Stimulated activated naive B cell treated with anti-CD40 and anti-IgM and Interleukin-4, amounts not matched to agents 10 μg/mL and 1 μg/mL and 100 μg/mL, for 72 hours (primary cell): ENCODE measurements around the gene CACNA2D1.

Source experiments
- ATAC-seq, 2 donors: fragments of 150-1000 bp; cut with Tn5 transposase; replicated peaks; 2 replicates each; pipeline ENCODE4 v1.10.0; 2021; ENCODE audit warnings: moderate library complexity in 1 of 2
- DNase-seq: peaks from one replicate; pipeline ENCODE4 v3.0.0; 2021
- H3K27ac Mint-ChIP-seq: one replicate; pipeline ENCODE4 v1.8.0; 2022; ENCODE audit warnings: mild to moderate bottlenecking, mixed read lengths
- H3K27me3 Mint-ChIP-seq, 2 donors: one replicate each; pipeline ENCODE4 v1.8.0; 2022; ENCODE audit warnings: mixed read lengths in 2 of 2
- H3K36me3 Mint-ChIP-seq, 2 donors: one replicate each; pipeline ENCODE4 v1.8.0; 2022; ENCODE audit warnings: mixed read lengths in 2 of 2, mild to moderate bottlenecking in 1 of 2
- H3K4me1 Mint-ChIP-seq, 2 donors: one replicate each; pipeline ENCODE4 v1.8.0; 2022; ENCODE audit warnings: mixed read lengths in 2 of 2, mild to moderate bottlenecking in 1 of 2
- H3K4me3 Mint-ChIP-seq, 2 donors: one replicate each; pipeline ENCODE4 v1.8.0; 2022; ENCODE audit warnings: mild to moderate bottlenecking in 2 of 2, mixed read lengths in 2 of 2, moderate library complexity in 1 of 2
- H3K9me3 Mint-ChIP-seq, 2 donors: one replicate each; pipeline ENCODE4 v1.8.0; 2022; ENCODE audit warnings: mixed read lengths in 2 of 2, mild to moderate bottlenecking in 1 of 2

The CACNA2D1 gene

DNA sequence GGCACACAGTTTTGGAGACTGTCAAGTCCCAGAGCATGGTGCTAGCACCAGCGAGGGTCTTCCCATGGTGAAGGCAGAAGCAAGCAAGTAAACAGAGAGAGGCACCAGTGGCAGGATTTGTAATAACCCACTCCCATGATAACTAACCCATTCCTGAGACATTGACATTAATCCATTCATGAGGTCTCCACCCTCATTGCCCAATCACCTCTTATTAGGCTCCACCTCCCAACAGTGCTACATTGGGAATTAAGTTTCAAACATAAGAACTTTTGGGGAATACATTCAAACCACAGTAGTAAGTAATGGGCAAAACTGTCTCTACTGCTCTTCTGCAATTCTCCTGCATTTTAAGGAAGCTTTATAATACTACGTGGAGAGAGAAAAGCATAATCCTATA lies 193.6 kb downstream of the CACNA2D1 start:
- ATAC-seq (no peak), DNase-seq (no peak)
- Mint-ChIP-seq H3K4me3 (no peak overlapping the region), H3K27ac (no peak overlapping the region), H3K4me1 (no peaks in the 10 kb centered on the region), H3K36me3 (no peaks in the 10 kb centered on the region), H3K27me3 (no peaks in the 10 kb centered on the region), H3K9me3 (no peaks in the 10 kb centered on the region)

- DNase-seq, result no peak
- Mint-ChIP-seq H3K4me1 (no peaks in the 10 kb centered on the region), H3K27ac (no peak overlapping the region), H3K27me3 (no peaks in the 10 kb centered on the region), H3K9me3 (no peaks in the 10 kb centered on the region), H3K36me3 (no peaks in the 10 kb centered on the region), H3K4me3 (no peak overlapping the region)
- ATAC-seq, result no peak
Measured at GRCh38 chr7:82247814-82248433, 195.7 kb downstream of the CACNA2D1 start.

- ATAC-seq (no peak), DNase-seq (no peak)
- no peak overlapping the region for H3K4me3 Mint-ChIP-seq
- no peaks in the 10 kb centered on the region for H3K4me1 Mint-ChIP-seq
- H3K27ac Mint-ChIP-seq, result no peak overlapping the region
- H3K9me3 Mint-ChIP-seq, result no peaks in the 10 kb centered on the region
- no peaks in the 10 kb centered on the region for H3K36me3 Mint-ChIP-seq
- H3K27me3 Mint-ChIP-seq, result no peaks in the 10 kb centered on the region
Measured at GRCh38 chr7:82244947-82245517, 198.5 kb downstream of the CACNA2D1 start.

GRCh38 chr7:82241356-82241755 lies 202.2 kb downstream of the CACNA2D1 start:
- ATAC-seq (no peak), DNase-seq (no peak)
- H3K36me3 Mint-ChIP-seq, result no peaks in the 10 kb centered on the region
- H3K27ac Mint-ChIP-seq, result no peak overlapping the region
- H3K9me3 Mint-ChIP-seq, result no peaks in the 10 kb centered on the region
- H3K4me3 Mint-ChIP-seq, result no peak overlapping the region
- no peaks in the 10 kb centered on the region for H3K4me1 Mint-ChIP-seq
- H3K27me3 Mint-ChIP-seq, result no peaks in the 10 kb centered on the region

GRCh38 chr7:82235713-82236112 lies 207.9 kb downstream of the CACNA2D1 start:
- no peak for ATAC-seq
- Mint-ChIP-seq H3K4me1 (no peaks in the 10 kb centered on the region), H3K27me3 (no peaks in the 10 kb centered on the region), H3K27ac (no peak overlapping the region), H3K9me3 (no peaks in the 10 kb centered on the region), H3K36me3 (no peaks in the 10 kb centered on the region), H3K4me3 (no peak overlapping the region)
- DNase-seq, result no peak

DNA sequence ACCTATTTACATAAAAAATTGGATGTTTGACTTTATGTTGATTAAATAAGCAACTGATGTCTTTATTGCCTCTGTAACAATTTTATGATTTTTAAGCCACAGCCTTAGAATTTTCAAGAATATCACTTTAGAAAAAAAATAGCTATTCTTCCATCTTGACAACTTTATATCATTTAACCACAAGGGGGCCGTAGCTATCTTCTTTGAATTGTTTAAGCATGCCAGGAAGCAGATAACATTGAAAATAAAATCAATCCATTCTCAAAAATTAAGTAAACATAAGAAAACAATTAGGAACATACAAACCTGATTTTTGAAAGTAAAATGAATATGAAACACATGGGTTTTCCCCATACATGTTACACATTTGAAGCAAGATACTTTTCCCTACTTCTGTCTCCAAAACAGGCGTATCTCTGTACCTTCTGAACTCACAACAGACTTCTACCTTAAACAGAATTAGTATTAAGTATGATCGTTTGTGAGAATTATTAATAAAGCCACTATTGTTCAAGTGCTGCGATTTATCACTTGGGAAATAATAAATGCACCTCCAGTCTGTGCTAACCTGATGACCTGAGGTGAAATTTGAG lies 209.0 kb downstream of the CACNA2D1 start:
- H3K4me3 Mint-ChIP-seq, result no peak overlapping the region
- H3K27ac Mint-ChIP-seq, result no peak overlapping the region
- ATAC-seq (no peak), DNase-seq (no peak)
- no peaks in the 10 kb centered on the region for H3K27me3 Mint-ChIP-seq
- no peaks in the 10 kb centered on the region for H3K9me3 Mint-ChIP-seq
- no peaks in the 10 kb centered on the region for H3K4me1 Mint-ChIP-seq
- no peaks in the 10 kb centered on the region for H3K36me3 Mint-ChIP-seq

GRCh38 chr7:82230811-82231581 lies 212.6 kb downstream of the CACNA2D1 start:
- H3K36me3 Mint-ChIP-seq, result no peaks in the 10 kb centered on the region
- no peak for ATAC-seq
- no peaks in the 10 kb centered on the region for H3K9me3 Mint-ChIP-seq
- H3K4me3 Mint-ChIP-seq, result no peak overlapping the region
- no peak overlapping the region for H3K27ac Mint-ChIP-seq
- no peak for DNase-seq
- no peaks in the 10 kb centered on the region for H3K4me1 Mint-ChIP-seq
- H3K27me3 Mint-ChIP-seq, result no peaks in the 10 kb centered on the region

- H3K9me3 Mint-ChIP-seq, result no peaks in the 10 kb centered on the region
- no peak overlapping the region for H3K27ac Mint-ChIP-seq
- H3K4me3 Mint-ChIP-seq, result no peak overlapping the region
- no peaks in the 10 kb centered on the region for H3K36me3 Mint-ChIP-seq
- DNase-seq (no peak), ATAC-seq (no peak)
- no peaks in the 10 kb centered on the region for H3K4me1 Mint-ChIP-seq
- H3K27me3 Mint-ChIP-seq, result no peaks in the 10 kb centered on the region
Measured at GRCh38 chr7:82229164-82229563, 214.4 kb downstream of the CACNA2D1 start.

- no peak for ATAC-seq
Measured at GRCh38 chr7:82226191-82226590, 217.4 kb downstream of the CACNA2D1 start.

DNA sequence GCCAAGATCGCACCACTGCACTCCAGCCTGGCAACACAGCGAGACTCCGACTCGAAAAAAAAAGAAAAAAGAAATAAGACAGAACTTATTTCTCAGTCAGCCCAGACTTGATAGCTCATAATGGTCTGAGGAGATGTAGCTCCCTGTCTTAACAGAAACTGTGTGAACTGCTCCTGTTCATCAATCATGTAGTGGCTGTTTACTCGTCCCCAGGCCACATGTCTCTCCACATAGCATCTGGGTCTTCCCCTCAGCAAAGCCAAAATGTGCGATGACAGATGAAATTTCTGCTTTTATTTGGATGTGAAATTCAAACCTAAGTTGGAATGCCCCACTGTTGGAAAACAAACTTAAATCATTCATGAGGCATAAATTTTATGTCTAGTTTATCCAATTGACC lies 219.0 kb downstream of the CACNA2D1 start:
- no peak overlapping the region for H3K4me3 Mint-ChIP-seq
- no peaks in the 10 kb centered on the region for H3K36me3 Mint-ChIP-seq
- DNase-seq (no peak), ATAC-seq (no peak)
- H3K27me3 Mint-ChIP-seq, result no peaks in the 10 kb centered on the region
- H3K4me1 Mint-ChIP-seq, result no peaks in the 10 kb centered on the region
- no peak overlapping the region for H3K27ac Mint-ChIP-seq
- peaks cover 0 to 1% of the 10 kb centered on the region in 2 donors for H3K9me3 Mint-ChIP-seq

More at GRCh38 chr7:82226191-82226590, 217.4 kb downstream of the CACNA2D1 start:
- H3K27me3 Mint-ChIP-seq, result no peaks in the 10 kb centered on the region
- no peaks in the 10 kb centered on the region for H3K4me1 Mint-ChIP-seq
- H3K9me3 Mint-ChIP-seq, result peaks cover 0 to 1% of the 10 kb centered on the region in 2 donors
- no peak overlapping the region for H3K27ac Mint-ChIP-seq
- H3K4me3 Mint-ChIP-seq, result no peak overlapping the region
- no peak for DNase-seq
- H3K36me3 Mint-ChIP-seq, result no peaks in the 10 kb centered on the region

DNA sequence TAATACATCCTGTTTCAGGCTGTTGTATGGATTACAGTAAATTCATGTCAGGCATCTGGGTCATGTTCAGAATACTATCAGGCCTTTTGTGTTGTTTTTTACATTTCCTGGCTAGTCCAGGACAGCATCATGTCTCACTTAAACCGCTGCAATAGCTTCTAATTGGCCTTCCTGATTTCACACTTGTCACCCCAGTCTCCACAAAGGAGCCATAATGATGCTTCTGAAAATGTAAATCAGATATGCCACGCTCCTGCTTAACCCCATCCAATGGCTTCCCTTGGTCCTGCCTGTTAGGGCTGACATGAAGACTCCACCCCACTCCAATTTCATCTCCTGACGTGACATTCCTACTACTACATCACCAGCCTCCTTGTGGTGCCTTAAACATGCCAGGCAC lies 220.0 kb downstream of the CACNA2D1 start:
- Mint-ChIP-seq H3K9me3 (peaks cover 0 to 1% of the 10 kb centered on the region in 2 donors), H3K27me3 (no peaks in the 10 kb centered on the region), H3K27ac (no peak overlapping the region), H3K36me3 (no peaks in the 10 kb centered on the region), H3K4me1 (no peaks in the 10 kb centered on the region), H3K4me3 (no peak overlapping the region)
- no peak for DNase-seq
- ATAC-seq, result no peak

GRCh38 chr7:82221152-82221674 lies 222.4 kb downstream of the CACNA2D1 start:
- H3K27me3 Mint-ChIP-seq, result no peaks in the 10 kb centered on the region
- DNase-seq, result no peak
- no peaks in the 10 kb centered on the region for H3K36me3 Mint-ChIP-seq
- ATAC-seq, result no peak
- no peak overlapping the region for H3K4me3 Mint-ChIP-seq
- no peaks in the 10 kb centered on the region for H3K4me1 Mint-ChIP-seq
- no peak overlapping the region for H3K27ac Mint-ChIP-seq
- H3K9me3 Mint-ChIP-seq, result peaks cover 0 to 1% of the 10 kb centered on the region in 2 donors

- Mint-ChIP-seq H3K36me3 (no peaks in the 10 kb centered on the region), H3K4me3 (no peak overlapping the region), H3K27me3 (no peaks in the 10 kb centered on the region), H3K4me1 (no peaks in the 10 kb centered on the region), H3K27ac (no peak overlapping the region), H3K9me3 (peaks cover 4% of the 10 kb centered on the region in 2 donors)
- ATAC-seq, result no peak
- DNase-seq, result no peak
Measured at GRCh38 chr7:82212466-82212865, 231.1 kb downstream of the CACNA2D1 start.

- Mint-ChIP-seq H3K27me3 (no peaks in the 10 kb centered on the region), H3K27ac (no peak overlapping the region), H3K9me3 (peaks cover 4% of the 10 kb centered on the region in 2 donors), H3K36me3 (no peaks in the 10 kb centered on the region), H3K4me1 (no peaks in the 10 kb centered on the region), H3K4me3 (no peak overlapping the region)
- DNase-seq, result no peak
- no peak for ATAC-seq
Measured at GRCh38 chr7:82211333-82211732, 232.2 kb downstream of the CACNA2D1 start.
